Thymus (tissue), 11 donors: ENCODE measurements around the gene TMTC3. TPM values are rescaled to one million over a fixed set of nuclear protein-coding genes. Genes with fewer than 3 reads are reported as not detected.

Experiments used
- DNase-seq, 9 donors: peaks; one replicate each; pipeline ENCODE4 v3.0.0-alpha.2; 2013; ENCODE audit warnings: low spot score in 9 of 9, low read depth in 6 of 9, missing footprints in 1 of 9
- H3K27ac ChIP-seq, 2 donors: one replicate each; pipeline ENCODE4 v1.5.1; 2013; ENCODE audit warnings: control low read depth in 1 of 2, low read depth in 1 of 2, low read length in 1 of 2, mild to moderate bottlenecking in 1 of 2, moderate library complexity in 1 of 2
- H3K27me3 ChIP-seq, 2 donors: one replicate each; pipeline ENCODE4 v1.5.1; 2013; ENCODE audit warnings: low read length in 1 of 2; ENCODE audit not compliant: control insufficient read depth in 2 of 2, insufficient read depth in 1 of 2
- H3K36me3 ChIP-seq, 2 donors: one replicate each; pipeline ENCODE4 v1.5.1; 2013; ENCODE audit warnings: low read length in 1 of 2, mild to moderate bottlenecking in 1 of 2, moderate library complexity in 1 of 2; ENCODE audit not compliant: control insufficient read depth in 2 of 2, insufficient read depth in 2 of 2
- H3K4me1 ChIP-seq, 2 donors: one replicate each; pipeline ENCODE4 v1.5.1; 2013; ENCODE audit warnings: low read length in 2 of 2; ENCODE audit not compliant: control insufficient read depth in 2 of 2, insufficient read depth in 2 of 2
- H3K4me3 ChIP-seq, 2 donors: one replicate each; pipeline ENCODE4 v1.5.1; 2013; ENCODE audit warnings: low read length in 2 of 2, control low read depth in 1 of 2, mild to moderate bottlenecking in 1 of 2
- H3K9me3 ChIP-seq, 2 donors: one replicate each; pipeline ENCODE4 v1.5.1; 2013; ENCODE audit warnings: low read length in 1 of 2, mild to moderate bottlenecking in 1 of 2; ENCODE audit not compliant: control insufficient read depth in 2 of 2, insufficient read depth in 1 of 2
- WGBS: extraction: QIAGEN DNeasy Blood & Tissue Kit; methylation state at CpG from one replicate; pipeline ENCODE4 v1.1.7; 2013; 5-methylcytosine and 5-hydroxymethylcytosine counted together
- polyA plus RNA-seq: library from polyadenylated mRNA; stranded (reverse); fragments of 200-250 nt; gene quantifications from one replicate; pipeline ENCODE4 v1.2.3, GENCODE V29; 2013
- total RNA-seq: library from RNA; stranded (reverse); fragments of 120-200 nt; gene quantifications from one replicate; pipeline ENCODE4 v1.2.4, GENCODE V29; 2013
- donor health status: healthy.

The TMTC3 gene
- total and polyA plus RNA-seq, 2 donors: 7.5 to 12.2 TPM

- Histone ChIP-seq H3K9me3 (peaks cover 2 to 4% of the 10 kb centered on the region in 2 donors), H3K27me3 (no peaks in the 10 kb centered on the region), H3K27ac (no peak overlapping the region), H3K4me3 (no peak overlapping the region), H3K36me3 (no peaks in the 10 kb centered on the region), H3K4me1 (no peaks in the 10 kb centered on the region)
- WGBS: 76% methylated on average over 7 of the region's 7 CpGs
- no peak for DNase-seq
These were observed 85.2 kb downstream of the TMTC3 start for GRCh38 chr12:88227263-88227662.

- no peaks in the 10 kb centered on the region for H3K4me1 ChIP-seq
- H3K27me3 ChIP-seq: no peaks in the 10 kb centered on the region
- no peak for DNase-seq
- 97% methylated on average over 12 of the region's 12 CpGs for WGBS
- H3K36me3 ChIP-seq: no peaks in the 10 kb centered on the region
- peaks cover 0 to 2% of the 10 kb centered on the region in 2 donors for H3K9me3 ChIP-seq
- H3K27ac ChIP-seq: no peak overlapping the region
- H3K4me3 ChIP-seq: no peak overlapping the region
These were observed 85.8 kb downstream of the TMTC3 start for GRCh38 chr12:88227871-88228270.

GRCh38 chr12:88228720-88229119 lies 86.6 kb downstream of the TMTC3 start:
- Histone ChIP-seq H3K36me3 (no peaks in the 10 kb centered on the region), H3K27ac (no peak overlapping the region), H3K9me3 (peaks cover 0 to 2% of the 10 kb centered on the region in 2 donors), H3K4me1 (no peaks in the 10 kb centered on the region), H3K27me3 (no peaks in the 10 kb centered on the region), H3K4me3 (no peak overlapping the region)
- DNase-seq: no peak
- WGBS: 97% methylated on average over 4 of the region's 4 CpGs

GRCh38 chr12:88230271-88230670 lies 88.2 kb downstream of the TMTC3 start:
- Histone ChIP-seq H3K27me3 (no peaks in the 10 kb centered on the region), H3K4me3 (no peak overlapping the region), H3K9me3 (peaks cover 0 to 2% of the 10 kb centered on the region in 2 donors), H3K36me3 (no peaks in the 10 kb centered on the region), H3K4me1 (no peaks in the 10 kb centered on the region), H3K27ac (no peak overlapping the region)
- WGBS: 93% methylated on average over 2 of the region's 2 CpGs
- no peak for DNase-seq

GRCh38 chr12:88235183-88235833 lies 93.2 kb downstream of the TMTC3 start:
- no peak overlapping the region for H3K4me3 ChIP-seq
- no peak for DNase-seq
- no peaks in the 10 kb centered on the region for H3K36me3 ChIP-seq
- no peaks in the 10 kb centered on the region for H3K9me3 ChIP-seq
- no peaks in the 10 kb centered on the region for H3K27me3 ChIP-seq
- no peak overlapping the region for H3K27ac ChIP-seq
- no peaks in the 10 kb centered on the region for H3K4me1 ChIP-seq
- 96% methylated on average over 7 of the region's 7 CpGs for WGBS

GRCh38 chr12:88237954-88238353 lies 95.8 kb downstream of the TMTC3 start:
- no peak overlapping the region for H3K27ac ChIP-seq
- H3K9me3 ChIP-seq: no peaks in the 10 kb centered on the region
- DNase-seq: no peak
- H3K4me1 ChIP-seq: no peaks in the 10 kb centered on the region
- H3K36me3 ChIP-seq: no peaks in the 10 kb centered on the region
- H3K4me3 ChIP-seq: no peak overlapping the region
- no peaks in the 10 kb centered on the region for H3K27me3 ChIP-seq

- Histone ChIP-seq H3K27me3 (no peaks in the 10 kb centered on the region), H3K27ac (no peak overlapping the region), H3K36me3 (no peaks in the 10 kb centered on the region), H3K9me3 (no peaks in the 10 kb centered on the region), H3K4me1 (no peaks in the 10 kb centered on the region), H3K4me3 (no peak overlapping the region)
- 98% methylated on average over 1 of the region's 1 CpG for WGBS
- no peak for DNase-seq
These were observed 96.3 kb downstream of the TMTC3 start for GRCh38 chr12:88238406-88238805.

GRCh38 chr12:88241862-88242570 lies 99.9 kb downstream of the TMTC3 start:
- H3K36me3 ChIP-seq: no peaks in the 10 kb centered on the region
- no peaks in the 10 kb centered on the region for H3K27me3 ChIP-seq
- no peak for DNase-seq
- H3K4me3 ChIP-seq: no peak overlapping the region
- H3K9me3 ChIP-seq: no peaks in the 10 kb centered on the region
- WGBS: 96% methylated on average over 4 of the region's 4 CpGs
- no peak overlapping the region for H3K27ac ChIP-seq
- no peaks in the 10 kb centered on the region for H3K4me1 ChIP-seq

- H3K9me3 ChIP-seq: no peaks in the 10 kb centered on the region
- H3K4me3 ChIP-seq: no peak overlapping the region
- H3K36me3 ChIP-seq: no peaks in the 10 kb centered on the region
- DNase-seq: no peak
- no peak overlapping the region for H3K27ac ChIP-seq
- WGBS: 89% methylated on average over 1 of the region's 1 CpG
- H3K4me1 ChIP-seq: no peaks in the 10 kb centered on the region
- H3K27me3 ChIP-seq: no peaks in the 10 kb centered on the region
These were observed 100.4 kb downstream of the TMTC3 start for GRCh38 chr12:88242571-88242925.
